HG03108 (cell line): Measurements from ENCODE around the gene PTGDR.

ENCODE experiments used
- ATAC-seq: cut with Tn5 transposase; IDR thresholded peaks from one replicate; pipeline ENCODE4 v1.9.1; 2021; ENCODE audit warnings: moderate library complexity; ENCODE audit not compliant: unreplicated experiment

PTGDR gene, protein sequence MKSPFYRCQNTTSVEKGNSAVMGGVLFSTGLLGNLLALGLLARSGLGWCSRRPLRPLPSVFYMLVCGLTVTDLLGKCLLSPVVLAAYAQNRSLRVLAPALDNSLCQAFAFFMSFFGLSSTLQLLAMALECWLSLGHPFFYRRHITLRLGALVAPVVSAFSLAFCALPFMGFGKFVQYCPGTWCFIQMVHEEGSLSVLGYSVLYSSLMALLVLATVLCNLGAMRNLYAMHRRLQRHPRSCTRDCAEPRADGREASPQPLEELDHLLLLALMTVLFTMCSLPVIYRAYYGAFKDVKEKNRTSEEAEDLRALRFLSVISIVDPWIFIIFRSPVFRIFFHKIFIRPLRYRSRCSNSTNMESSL

DNA sequence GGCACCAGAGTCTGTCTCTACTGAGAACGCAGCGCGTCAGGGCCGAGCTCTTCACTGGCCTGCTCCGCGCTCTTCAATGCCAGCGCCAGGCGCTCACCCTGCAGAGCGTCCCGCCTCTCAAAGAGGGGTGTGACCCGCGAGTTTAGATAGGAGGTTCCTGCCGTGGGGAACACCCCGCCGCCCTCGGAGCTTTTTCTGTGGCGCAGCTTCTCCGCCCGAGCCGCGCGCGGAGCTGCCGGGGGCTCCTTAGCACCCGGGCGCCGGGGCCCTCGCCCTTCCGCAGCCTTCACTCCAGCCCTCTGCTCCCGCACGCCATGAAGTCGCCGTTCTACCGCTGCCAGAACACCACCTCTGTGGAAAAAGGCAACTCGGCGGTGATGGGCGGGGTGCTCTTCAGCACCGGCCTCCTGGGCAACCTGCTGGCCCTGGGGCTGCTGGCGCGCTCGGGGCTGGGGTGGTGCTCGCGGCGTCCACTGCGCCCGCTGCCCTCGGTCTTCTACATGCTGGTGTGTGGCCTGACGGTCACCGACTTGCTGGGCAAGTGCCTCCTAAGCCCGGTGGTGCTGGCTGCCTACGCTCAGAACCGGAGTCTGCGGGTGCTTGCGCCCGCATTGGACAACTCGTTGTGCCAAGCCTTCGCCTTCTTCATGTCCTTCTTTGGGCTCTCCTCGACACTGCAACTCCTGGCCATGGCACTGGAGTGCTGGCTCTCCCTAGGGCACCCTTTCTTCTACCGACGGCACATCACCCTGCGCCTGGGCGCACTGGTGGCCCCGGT lies at the start of gene PTGDR:
PTGDR (plus strand) TSS at position 198 of the 778 bp plus-strand sequence; CDS start at position 315, 117 bp downstream.
- no peak for ATAC-seq

DNA sequence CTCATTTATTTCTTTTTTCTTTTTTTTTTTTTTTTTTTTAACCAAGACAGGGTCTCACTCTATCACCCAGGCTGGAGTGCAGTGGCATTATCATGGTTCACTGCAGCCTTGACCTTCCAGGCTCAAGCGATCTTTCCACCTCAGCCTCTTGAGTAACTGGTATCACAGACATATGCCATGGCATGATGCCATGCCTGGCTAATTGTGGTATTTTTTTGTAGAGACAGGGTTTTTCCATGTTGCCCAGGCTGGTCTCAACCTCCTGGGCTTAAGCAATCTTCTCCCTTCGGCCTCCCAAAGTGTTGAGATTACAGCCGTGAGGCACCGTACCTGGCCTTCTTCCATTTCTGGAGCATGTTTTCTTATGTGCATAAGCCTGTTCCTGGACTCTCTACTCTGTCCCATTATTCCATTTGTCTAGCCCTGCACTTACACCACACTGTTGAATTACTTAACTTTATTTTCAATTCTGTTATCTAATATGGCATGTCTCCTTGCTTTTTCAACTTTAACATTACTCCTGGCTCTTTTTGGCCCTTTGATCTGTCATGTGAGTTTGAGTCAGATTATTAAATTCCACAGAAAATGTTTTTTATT lies 47.9 kb upstream of the PTGDR start:
- no peak for ATAC-seq

DNA sequence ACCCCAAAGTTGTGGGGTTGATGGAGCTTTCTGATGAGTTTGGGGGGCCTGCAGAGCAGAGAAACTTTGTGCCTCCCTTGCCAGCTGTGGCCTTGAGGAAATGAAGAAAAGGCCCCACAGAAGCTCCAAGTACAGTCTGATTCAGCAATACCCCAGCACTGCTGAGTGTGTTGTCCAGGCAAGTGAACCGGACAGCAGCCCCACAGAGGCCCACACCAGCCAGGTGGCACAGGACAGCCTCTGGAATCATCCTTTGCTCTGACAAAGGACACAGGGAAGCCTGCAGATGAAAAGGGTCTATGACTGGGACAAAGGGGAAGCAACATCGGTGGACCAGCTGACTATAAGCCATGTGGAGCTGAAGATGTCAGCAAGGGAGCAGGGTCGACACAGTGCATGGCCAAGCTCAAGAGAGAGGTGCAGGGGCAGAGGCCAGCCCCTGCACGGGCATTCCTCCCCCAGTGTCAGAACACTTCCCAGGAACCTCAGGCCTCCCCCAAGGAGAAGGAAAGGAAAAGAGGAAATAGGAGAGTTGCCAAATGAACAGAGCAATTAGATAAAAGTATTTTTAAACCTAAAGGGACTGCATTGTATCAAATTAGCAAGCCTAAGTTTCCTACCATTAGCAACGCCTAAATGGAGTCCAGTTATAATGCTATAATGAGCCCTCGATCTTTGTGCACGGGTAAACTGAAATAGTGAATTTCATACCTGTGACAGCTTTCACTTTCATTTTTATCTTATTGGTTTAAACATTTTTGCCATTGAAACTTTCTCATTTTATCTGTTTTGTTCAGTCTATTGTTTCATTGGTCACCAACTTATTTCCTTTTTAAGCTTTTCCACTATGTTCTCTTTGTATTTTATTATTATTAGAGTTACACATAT lies 46.3 kb upstream of the PTGDR start:
- ATAC-seq = no peak

DNA sequence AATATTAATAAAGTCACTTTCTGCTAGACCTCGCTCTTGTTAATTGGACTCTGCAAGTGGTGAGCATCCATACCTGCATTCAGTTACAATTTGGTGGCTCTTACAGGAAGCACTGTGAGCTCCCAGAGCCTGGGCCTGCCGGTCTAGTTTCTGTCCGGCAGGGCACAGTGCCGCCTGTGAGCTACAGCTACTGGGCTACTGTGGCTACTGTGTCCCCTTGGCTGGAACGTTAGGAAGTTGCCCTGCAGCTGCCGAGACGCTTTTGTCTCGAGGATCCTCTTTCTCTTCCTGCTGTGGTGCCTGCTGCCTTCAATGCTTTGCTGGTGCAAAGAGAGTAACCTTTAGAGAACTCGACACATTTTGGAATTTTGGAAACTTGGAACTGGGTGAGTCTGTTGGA lies 44.6 kb upstream of the PTGDR start:
- ATAC-seq = no peak

DNA sequence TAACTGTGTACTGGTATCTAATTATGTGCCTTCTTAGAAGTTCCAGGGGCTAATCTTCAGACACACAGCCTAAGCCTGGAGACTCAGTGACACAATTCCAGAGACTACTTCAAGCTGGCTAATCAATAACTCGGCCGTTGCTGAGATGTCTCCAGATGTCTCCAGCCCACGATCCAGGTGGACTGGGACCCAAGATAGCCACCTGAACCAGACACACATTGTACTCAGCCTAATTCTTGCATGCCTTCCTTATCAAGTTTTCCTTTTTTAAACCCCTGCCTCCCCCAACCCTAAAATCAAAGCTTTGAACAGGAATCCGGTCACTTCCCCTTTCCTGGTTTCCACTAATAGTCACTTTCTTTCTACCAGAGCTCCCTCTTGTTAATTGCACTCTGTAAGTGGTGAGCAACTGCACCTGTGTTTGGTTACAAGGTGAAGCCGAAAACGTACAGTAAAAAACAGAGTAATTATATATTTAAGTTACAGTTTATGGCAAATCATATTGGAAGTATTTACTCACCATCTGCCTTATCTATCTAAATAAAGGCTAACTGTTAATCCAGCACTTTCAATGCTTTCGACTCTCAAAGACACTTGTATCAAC lies 39.8 kb upstream of the PTGDR start:
- no peak for ATAC-seq

DNA sequence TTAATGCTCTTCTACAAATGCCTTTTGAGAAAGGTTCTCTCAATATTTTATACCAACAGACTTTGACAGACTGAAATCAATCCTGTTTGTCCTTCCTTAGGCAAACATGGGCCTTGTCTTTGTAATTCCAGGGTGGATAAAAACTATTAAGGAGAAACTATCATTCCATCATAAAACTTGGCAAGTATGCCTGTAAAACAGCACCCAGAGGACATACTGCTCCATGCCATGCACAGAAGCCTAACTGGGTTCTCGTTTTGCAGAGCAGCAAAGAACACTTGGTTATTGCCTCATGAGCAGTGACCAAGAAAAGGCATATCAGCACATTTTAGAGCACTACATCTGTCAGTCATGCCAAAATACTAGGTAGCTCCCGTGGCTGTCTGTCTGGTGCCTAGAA lies 33.8 kb upstream of the PTGDR start:
- no peak for ATAC-seq

DNA sequence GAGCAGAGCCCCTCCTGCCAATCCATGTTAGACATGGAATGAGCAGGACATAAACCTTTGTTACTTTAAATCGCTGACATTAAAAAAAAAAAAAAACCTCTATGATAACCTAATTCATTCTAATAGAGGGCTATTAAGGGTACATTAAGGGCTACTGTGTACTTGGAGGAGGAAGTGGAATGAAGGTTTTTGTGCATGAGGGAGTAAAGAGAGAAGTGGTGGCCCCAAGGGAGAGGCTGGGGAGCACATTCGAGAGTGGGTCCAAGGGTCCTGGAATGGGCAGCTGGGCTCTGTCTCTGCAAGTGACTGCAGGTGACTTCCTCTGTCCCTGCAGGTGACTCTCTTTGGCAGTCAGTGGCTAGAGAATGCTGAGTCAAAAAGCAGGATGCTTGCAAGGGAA lies 32.1 kb upstream of the PTGDR start:
- no peak for ATAC-seq

DNA sequence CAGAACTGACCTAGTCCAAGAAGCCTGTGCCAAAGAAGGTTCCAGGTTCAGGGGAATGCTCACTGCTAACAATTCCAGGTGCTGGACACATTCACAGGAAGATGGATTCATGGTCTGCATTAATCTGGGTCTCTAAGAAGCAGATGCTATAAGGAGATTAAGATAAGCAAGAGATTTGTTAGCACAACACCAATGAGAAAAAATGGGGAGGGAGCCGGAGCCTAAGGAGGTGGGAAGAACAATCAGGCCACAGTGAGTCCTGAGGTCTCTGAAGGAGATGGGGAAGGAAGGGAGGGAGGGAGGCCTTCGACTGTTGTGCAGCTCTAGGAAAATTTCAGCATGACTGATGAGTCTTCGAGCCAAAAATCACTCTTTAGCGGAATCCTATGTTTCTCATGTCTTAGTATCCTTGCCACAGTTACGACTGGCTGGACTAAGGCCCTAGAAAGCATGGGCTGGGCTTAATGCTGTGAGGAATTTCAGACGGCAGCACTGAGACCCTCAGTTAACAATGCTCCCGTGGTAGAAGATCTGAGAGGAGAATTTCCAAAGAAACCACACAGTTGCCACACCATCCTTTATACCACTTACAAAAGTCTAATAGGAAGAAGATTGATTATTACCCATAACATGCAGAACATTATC lies 31.5 kb upstream of the PTGDR start:
- ATAC-seq = no peak

DNA sequence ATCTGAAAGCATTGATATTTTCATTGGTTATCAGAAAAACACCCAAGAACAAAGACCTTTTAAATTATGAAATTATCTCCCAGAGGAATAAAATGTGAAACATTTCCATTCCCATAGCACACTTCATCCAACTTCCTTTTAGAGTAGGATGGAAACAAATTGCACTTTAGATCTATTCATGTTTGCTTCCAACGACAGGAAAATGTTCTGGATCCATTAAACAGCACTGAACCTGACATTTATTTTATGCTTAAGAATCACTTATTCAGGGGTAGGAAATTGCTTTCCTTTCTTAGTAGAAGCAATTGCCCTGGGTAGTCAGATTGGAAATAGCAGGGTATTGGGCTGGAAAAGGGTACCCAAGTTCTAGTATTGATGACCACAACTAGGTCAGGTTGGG lies 28.8 kb upstream of the PTGDR start:
- ATAC-seq = no peak

DNA sequence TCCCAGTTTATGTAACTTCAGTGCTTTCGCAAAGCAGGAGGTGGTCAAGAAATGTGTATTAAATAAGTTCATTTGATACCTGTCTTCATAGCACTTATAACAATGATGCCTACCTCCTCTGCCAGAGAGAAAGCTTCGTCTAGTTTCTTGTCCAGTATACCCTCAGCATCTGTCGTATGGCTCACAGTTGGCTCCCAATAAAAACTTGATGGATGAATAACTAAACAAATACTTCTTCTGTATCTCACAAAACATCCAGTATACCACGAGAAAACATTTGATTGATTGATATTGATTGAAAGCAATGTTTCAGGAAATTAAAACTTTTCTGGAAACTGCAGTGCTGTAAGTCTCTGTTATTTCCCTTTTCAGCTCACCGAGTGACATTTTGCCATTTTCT lies 26.9 kb upstream of the PTGDR start:
- ATAC-seq = no peak

DNA sequence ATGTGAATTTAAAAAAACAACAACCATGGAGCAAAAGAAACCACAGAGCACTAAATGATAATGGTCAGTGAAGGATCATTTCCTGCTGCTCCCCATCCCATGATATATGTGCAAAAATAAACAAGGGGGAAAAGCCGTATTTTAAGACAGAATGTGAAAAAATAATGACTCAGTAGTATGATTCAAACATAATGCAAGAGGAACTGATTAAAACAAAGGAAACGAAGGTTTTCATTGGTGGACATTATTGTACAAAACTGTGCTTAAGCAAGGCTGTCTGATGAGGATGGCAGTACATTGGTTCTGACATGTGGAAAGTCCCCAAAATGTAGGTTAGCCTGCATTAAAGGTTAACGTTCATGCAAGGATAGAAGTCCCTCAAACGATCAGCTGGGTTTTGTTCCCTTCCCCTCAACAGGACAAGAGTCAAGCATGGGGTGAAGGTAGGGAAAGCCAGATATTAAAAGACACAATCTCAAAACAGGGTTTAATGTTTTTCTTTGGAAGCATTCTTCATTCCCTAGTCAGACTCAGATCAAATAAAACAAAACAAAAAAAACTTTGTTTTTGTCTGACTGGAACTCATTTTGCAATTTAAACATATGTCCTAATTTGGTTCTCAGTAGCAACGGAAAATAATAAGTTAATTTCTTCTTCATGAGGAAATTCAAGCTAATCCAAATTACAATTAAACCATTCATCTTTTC lies 26.3 kb upstream of the PTGDR start:
- ATAC-seq = no peak

DNA sequence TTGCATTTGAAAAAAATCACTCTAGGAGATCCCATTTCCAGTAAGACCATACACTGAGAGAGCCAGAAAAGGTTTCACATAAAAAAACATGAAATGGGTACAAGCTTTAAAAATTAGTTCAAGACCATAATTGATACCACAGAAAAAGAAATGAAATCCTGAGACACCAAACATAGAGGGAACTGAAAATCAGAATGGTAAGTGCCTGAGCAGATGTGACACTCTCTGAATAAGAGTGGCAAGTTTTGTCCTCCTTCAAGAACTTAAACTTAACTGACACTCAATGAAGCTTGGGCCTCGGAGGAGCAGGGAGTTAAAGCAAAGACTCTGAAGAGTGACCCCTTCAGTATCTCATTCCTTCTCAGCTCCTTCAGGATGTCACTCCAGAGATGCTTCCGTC lies 23.2 kb upstream of the PTGDR start:
- peak; percentile 68 for ATAC-seq

DNA sequence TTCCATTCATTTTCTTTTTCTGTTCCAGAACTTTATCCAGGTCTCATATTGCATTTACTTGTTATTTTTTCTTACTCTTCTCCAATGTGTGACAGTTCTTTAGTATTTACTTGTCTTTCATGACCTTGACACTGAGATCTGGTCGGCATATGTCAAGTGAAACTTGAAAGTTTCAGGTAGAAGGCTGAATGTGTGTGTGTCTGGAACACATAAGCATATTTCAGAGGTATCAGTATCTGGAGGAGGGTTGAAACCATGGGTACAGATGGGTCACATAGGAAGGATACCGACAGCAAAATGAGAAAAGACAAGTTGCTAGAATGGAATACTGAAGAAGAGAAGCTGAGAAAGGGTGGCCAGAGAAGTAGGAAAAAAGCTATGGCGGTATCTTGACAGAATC lies 22.5 kb upstream of the PTGDR start:
- ATAC-seq = no peak

DNA sequence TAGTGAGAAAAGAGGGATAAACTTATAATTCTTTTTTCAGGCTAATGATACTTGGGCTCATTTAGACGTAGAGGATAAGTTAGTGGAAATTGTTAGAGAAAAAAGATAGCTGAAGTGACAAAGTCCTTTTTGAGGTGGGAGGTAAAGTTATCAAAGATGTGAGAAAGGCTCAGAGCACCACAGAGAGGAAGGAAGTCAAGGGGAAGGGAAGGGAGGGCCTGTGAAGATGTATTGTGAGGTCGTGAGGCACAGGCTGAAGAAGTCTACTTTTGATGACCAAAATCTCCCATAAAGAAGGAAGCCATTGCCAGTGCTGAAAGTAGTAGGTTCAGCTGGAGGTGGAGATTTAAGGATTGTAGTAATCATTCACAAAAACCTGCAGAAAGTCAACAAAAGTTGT lies 19.4 kb upstream of the PTGDR start:
- ATAC-seq = no peak

DNA sequence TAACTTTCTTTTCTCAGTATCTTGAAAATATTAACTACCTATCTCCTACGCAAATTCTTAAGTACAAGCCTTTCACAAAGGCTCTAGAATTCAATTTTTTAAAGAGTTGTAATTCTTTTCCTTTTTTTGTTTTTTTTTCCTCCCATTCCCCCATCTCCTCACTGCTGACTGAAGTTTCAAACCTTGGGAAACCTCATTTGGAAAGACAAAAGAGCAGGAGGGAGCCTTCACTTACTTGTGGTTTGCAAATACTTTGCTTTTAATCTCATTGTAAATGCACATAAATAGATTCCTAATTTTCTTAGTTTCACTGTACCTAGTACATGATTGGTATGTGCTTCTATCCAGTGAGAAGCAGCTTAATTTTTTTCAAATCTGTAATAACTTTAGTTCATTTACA lies 15.8 kb upstream of the PTGDR start:
- ATAC-seq = no peak

DNA sequence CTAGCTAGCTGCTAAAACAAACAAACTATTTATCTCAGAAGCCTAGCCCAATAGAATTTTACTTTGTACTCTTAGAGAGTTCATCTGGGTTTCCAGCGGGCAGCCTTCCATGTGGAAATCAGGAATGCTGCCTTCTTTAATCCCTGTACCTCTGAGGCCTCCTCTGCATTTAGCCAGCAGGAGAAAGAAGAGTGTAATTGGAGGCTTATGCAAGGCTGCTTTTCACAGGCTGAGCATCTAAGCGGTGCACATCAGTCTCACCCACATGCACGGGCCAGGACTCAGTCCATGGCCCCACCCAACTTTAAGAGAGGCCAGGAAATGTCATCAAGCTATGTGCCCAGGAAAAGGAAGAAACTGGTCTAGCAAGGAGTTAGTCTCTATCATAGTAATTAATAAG lies 14.0 kb upstream of the PTGDR start:
- no peak for ATAC-seq

DNA sequence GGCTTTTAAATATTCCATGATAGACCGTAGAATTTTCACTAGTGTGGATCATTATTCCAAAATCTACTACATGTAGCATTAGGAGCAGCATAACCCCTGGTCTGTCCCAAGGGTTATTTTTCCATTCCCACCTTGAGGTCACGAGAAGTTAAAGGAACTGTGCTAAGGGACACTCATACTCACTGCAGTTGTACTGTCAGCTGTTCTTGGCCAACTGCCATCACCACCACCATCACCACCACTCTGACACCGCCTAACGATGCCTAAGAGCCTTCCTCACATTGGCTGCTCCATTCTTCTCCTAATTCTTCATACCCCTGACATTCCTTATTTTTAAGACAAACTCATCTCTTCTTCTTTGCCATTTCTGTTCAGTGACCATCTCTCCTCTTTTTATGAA lies 13.4 kb upstream of the PTGDR start:
- ATAC-seq = no peak

DNA sequence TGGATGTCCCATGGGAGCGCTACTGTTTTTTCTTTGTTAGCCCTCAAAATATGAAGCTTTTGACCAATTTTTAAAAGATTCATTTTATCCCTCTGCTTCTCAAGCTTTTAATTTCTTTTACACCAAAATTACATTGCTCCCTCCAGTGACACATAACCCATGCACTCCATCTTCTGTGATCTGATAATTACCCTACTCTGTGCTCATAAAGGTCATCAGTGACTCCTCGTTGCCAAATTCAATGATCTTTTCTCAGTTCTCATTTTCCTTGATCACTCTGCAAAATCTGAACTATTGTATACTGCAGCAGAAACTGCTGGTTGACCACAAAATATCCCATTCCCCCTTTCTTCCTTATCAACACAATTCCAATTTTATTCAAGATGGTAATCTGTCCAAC lies 8.7 kb upstream of the PTGDR start:
- no peak for ATAC-seq

DNA sequence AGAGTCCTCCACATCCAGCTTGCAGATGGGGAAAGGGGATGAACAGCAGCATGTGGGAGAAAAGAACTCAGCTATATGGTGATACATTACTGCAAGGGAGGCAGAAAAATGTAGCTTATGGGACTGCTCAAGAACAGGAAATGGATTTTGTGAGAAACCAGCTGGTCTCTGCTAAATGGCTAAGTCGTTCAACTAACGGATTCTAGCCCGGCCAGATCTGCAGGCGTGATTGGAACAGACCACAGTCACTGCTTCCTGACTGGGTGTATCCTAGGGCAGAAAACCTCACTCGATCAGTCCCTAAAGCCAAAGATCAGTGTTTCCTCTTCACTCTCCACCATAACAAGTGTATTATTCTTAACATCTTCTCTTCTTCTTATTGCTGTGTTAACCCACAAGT lies 8.1 kb upstream of the PTGDR start:
- no peak for ATAC-seq

DNA sequence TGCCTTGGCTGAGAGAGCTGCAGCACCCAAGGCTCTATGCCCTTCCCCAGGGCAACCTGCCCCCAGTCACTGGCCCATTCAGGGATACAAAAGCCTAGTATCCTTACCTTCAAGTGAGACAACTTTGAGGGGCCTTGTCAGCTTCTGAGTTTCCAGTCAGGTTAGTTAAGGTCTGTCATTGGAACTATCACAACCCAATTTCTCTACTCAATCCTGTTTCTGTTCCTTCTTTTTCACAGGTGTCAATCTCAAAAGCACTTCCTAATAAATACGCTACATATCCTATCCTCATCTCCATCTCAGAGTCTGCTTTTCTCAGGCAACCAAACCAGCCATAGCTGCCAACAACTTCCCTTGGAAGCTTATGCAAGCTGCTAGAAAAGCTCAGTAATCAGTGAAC lies 4.9 kb upstream of the PTGDR start:
- ATAC-seq = no peak
